Measurements from ENCODE around the gene RHD. TPM values are rescaled to one million over a fixed set of nuclear protein-coding genes. Genes with fewer than 3 reads are reported as not detected.
A peak's percentile ranks its signal among the peaks of the same experiment; 100 is the strongest.
"Not testable (repeated sequence)": the region's sequence is repeated elsewhere in the genome, so short reads cannot be mapped to it uniquely, and the experiment has no call there.

The RHD gene
- total and polyA plus RNA-seq, 2 of the 4 experiments (the other 2 are of a cell fraction): not detected

GRCh38 chr1:25312806-25313470, 40.6 kb downstream of the RHD start:
- H3K14ac ChIP-seq (replicated peaks; ENCODE audit: low read depth, low read length); H3K27ac ChIP-seq (ENCODE audit: insufficient read depth, low read length); H3K36me3 ChIP-seq (ENCODE audit: control insufficient read depth, insufficient read depth, low read length); H3K9ac ChIP-seq (ENCODE audit: low read depth, low read length); H3K4me2 ChIP-seq (ENCODE audit: low read depth, low read length); H2BK20ac ChIP-seq (ENCODE audit: low read depth, low read length); H3K56ac ChIP-seq (ENCODE audit: extremely low read depth, insufficient read depth, low read length); dilution Hi-C loops (cut with HindIII; ENCODE audit: low sequenced_read_pairs, unreplicated experiment); H2BK5ac ChIP-seq (ENCODE audit: low read depth, low read length, poor library complexity, severe bottlenecking); H3K23ac ChIP-seq (ENCODE audit: low read depth, low read length); ATAC-seq (ENCODE audit: low read depth); POLR2A ChIA-PET (ENCODE audit: unreplicated experiment); H3K4ac ChIP-seq (ENCODE audit: low read depth, low read length); intact Hi-C loops (cut with micrococcal nuclease); H3K27me3 ChIP-seq (ENCODE audit: control insufficient read depth, insufficient read depth, low read length); H2BK120ac ChIP-seq (ENCODE audit: low read depth, low read length); H3K18ac ChIP-seq (ENCODE audit: low read depth, low read length); H4K20me1 ChIP-seq (ENCODE audit: insufficient read depth, low read length); H2AK5ac ChIP-seq (ENCODE audit: low read depth, low read length); in situ Hi-C loops (cut with MboI; ENCODE audit: low sequenced_read_pairs); CTCF ChIA-PET; H2AFZ ChIP-seq (replicated peaks; ENCODE audit: low read length, poor library complexity); H3K79me1 ChIP-seq (ENCODE audit: low read depth in 1 of 2, low read length in 2 of 2); H2AK9ac ChIP-seq (replicated peaks; ENCODE audit: low read depth, low read length, poor library complexity); BruUV-seq (replicated peaks); DNase-seq; H3K9me1 ChIP-seq (ENCODE audit: insufficient read depth, low read length); H3K9me3 ChIP-seq (ENCODE audit: control insufficient read depth, insufficient read depth, low read length); H4K91ac ChIP-seq (ENCODE audit: insufficient read depth, low read depth, low read length); H4K8ac ChIP-seq (ENCODE audit: low read depth in 2 of 2, low read length in 2 of 2); H3K4me3 ChIP-seq (ENCODE audit: insufficient read depth, low read depth, low read length); H4K5ac ChIP-seq (ENCODE audit: low read depth, low read length); H3K4me1 ChIP-seq (ENCODE audit: control insufficient read depth, insufficient read depth, low read length); H2BK15ac ChIP-seq (ENCODE audit: low read depth, low read length): not testable (repeated sequence)

DNA sequence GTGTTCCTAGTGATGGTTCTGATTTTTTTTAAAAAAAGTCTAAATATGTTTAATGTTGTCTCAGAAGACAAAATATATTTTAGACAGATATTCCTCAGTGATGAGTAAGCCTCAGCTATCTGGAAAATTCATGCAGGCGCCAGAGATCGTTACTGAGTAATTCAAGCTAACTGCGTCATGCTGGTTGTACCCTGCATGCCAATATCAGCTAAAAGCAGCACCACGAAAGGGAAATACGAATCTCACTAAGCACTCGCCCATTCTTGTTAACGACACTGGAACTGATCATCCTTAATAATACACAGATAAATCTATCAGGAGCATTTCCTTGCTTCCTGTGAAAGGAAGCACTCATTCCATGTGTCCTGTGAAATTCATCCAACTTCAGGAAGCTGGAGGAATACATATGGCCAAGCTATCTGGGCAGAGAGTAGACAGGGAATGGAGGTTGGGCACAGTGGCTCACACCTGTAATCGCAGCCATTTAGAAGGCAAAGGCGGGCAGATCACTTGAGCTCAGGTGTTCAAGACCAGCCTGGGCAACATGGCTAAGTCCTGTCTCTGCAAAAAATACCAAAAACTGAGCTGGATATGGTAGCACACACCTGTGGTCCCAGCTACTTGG, 48.1 kb downstream of the RHD start:
- POLR2A ChIA-PET (ENCODE audit: unreplicated experiment); CTCF ChIA-PET; H2AFZ ChIP-seq (replicated peaks; ENCODE audit: low read length, poor library complexity); dilution Hi-C loops (cut with HindIII; ENCODE audit: low sequenced_read_pairs, unreplicated experiment); H3K4me3 ChIP-seq (ENCODE audit: insufficient read depth, low read depth, low read length); H4K20me1 ChIP-seq (ENCODE audit: insufficient read depth, low read length); H3K9me1 ChIP-seq (ENCODE audit: insufficient read depth, low read length); intact Hi-C loops (cut with micrococcal nuclease); H3K27me3 ChIP-seq (ENCODE audit: control insufficient read depth, insufficient read depth, low read length); H3K36me3 ChIP-seq (ENCODE audit: control insufficient read depth, insufficient read depth, low read length); H2AK9ac ChIP-seq (replicated peaks; ENCODE audit: low read depth, low read length, poor library complexity); H3K9me3 ChIP-seq (ENCODE audit: control insufficient read depth, insufficient read depth, low read length); H3K4me1 ChIP-seq (ENCODE audit: control insufficient read depth, insufficient read depth, low read length); BruUV-seq (replicated peaks); in situ Hi-C loops (cut with MboI; ENCODE audit: low sequenced_read_pairs): not testable (repeated sequence)
- ATAC-seq (ENCODE audit: low read depth) (peak; percentile 78), DNase-seq (peak; percentile 93)
- Histone ChIP-seq H2BK20ac (ENCODE audit: low read depth, low read length) (peak overlapping the region; percentile 95), H3K4ac (ENCODE audit: low read depth, low read length) (peak overlapping the region; percentile 83), H3K23ac (ENCODE audit: low read depth, low read length) (peak overlapping the region; percentile 14), H3K79me1 (ENCODE audit: low read depth in 1 of 2, low read length in 2 of 2) (peaks cover 3 to 11% of the 10 kb centered on the region in 2 experiments; a peak in 3 of 4 replicates), H2BK120ac (ENCODE audit: low read depth, low read length) (peak overlapping the region; percentile 100), H3K18ac (ENCODE audit: low read depth, low read length) (peak overlapping the region; percentile 68), H3K9ac (ENCODE audit: low read depth, low read length) (peak overlapping the region; percentile 42; the same call in 1 of the 2 replicates), H2AK5ac (ENCODE audit: low read depth, low read length) (peak overlapping the region; percentile 99), H3K4me2 (ENCODE audit: low read depth, low read length) (peak overlapping the region; percentile 68), H4K91ac (ENCODE audit: insufficient read depth, low read depth, low read length) (peak overlapping the region; percentile 91), H3K27ac (ENCODE audit: insufficient read depth, low read length) (peak overlapping the region; percentile 97), H3K14ac (replicated peaks; ENCODE audit: low read depth, low read length) (peak overlapping the region; percentile 50), H4K8ac (ENCODE audit: low read depth in 2 of 2, low read length in 2 of 2) (peak overlapping the region; percentile 67 to 83; a peak in 3 of 4 replicates), H2BK15ac (ENCODE audit: low read depth, low read length) (peak overlapping the region; percentile 89; the same call in 2 of the 3 replicates), H3K56ac (ENCODE audit: extremely low read depth, insufficient read depth, low read length) (peak overlapping the region; percentile 40), H4K5ac (ENCODE audit: low read depth, low read length) (peak overlapping the region; percentile 94), H2BK5ac (ENCODE audit: low read depth, low read length, poor library complexity, severe bottlenecking) (peak overlapping the region; percentile 98)
- WGBS, 2 experiments (ENCODE audit: extremely low coverage in 2 of 2, insufficient read length in 1 of 2): no CpG with 5 or more reads among the region's 9 CpGs

Measured in IMR-90 (cell line).